Activated gamma-delta T cell (primary cell): ENCODE data around the gene GNAZ.

ENCODE experiments used
- DNase-seq: peaks from one replicate; lab custom pipeline; 2025; lab: John Stamatoyannopoulos, UW

The GNAZ gene

GRCh38 chr22:23107487-23108248 is 37.3 kb downstream of the GNAZ start:
- DNase-seq, result no peak

- no peak for DNase-seq
Measured at GRCh38 chr22:23108249-23109078, 38.1 kb downstream of the GNAZ start.

- DNase-seq, result no peak
Measured at GRCh38 chr22:23109079-23109347, 38.7 kb downstream of the GNAZ start.

GRCh38 chr22:23109441-23109978 is 39.2 kb downstream of the GNAZ start:
- DNase-seq, result no peak

GRCh38 chr22:23110190-23110921 is 40.0 kb downstream of the GNAZ start:
- DNase-seq, result no peak

DNA sequence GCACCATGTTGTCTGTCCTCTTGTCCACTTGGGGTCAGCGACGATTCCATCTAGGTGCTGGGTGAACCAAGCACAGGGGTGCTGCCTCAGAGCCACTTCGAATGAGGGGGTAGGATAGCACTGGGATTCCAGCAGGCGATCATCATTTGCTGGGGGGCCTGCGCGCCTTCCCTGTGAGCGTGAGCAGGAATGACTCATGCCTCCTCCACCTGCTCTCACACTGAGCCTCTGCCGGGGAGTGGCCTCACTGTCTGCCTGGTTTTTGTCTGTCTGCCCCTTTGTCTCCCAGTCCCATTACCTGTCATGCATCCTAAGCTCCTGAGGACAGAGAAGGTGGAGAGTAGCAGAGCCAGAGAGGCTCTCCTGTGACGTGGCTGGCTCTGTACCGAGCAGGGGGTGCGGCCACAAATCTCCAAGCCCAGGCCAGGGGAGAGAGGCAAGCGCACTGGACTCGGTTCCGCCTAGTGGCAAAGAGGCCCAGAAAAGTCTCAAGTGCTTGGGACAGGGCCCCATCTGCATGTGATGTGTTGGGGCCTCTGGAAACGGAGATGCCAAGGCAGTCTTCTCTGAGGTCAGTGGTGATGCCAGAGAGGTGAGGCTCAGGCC is 40.7 kb downstream of the GNAZ start:
- DNase-seq, result no peak

DNA sequence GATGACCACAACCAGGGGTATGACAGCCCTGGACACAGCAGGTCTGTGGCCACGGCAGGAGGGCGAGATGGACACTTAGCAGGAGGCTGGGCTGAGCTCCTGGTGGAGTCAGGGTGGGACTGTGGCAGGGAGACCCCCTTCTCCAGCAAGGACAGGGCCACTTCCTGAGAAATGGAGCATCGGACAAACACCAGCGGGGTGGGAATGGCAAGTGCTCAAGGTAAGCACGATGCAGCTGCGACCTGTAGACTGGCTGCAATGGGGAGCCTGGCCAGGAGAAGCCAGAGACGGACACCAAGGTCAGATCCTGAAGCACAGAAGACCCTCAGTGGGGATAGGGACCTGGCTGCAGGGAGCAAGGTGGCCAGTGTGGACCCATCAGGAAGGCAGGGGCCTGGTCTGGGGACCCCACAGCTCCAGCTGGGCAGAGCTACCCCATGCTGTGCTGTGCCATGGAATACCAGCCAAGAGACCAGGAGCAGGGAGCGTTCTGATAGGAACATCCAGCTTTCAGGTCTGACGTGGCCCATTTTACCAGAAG is 42.2 kb downstream of the GNAZ start:
- no peak for DNase-seq

DNA sequence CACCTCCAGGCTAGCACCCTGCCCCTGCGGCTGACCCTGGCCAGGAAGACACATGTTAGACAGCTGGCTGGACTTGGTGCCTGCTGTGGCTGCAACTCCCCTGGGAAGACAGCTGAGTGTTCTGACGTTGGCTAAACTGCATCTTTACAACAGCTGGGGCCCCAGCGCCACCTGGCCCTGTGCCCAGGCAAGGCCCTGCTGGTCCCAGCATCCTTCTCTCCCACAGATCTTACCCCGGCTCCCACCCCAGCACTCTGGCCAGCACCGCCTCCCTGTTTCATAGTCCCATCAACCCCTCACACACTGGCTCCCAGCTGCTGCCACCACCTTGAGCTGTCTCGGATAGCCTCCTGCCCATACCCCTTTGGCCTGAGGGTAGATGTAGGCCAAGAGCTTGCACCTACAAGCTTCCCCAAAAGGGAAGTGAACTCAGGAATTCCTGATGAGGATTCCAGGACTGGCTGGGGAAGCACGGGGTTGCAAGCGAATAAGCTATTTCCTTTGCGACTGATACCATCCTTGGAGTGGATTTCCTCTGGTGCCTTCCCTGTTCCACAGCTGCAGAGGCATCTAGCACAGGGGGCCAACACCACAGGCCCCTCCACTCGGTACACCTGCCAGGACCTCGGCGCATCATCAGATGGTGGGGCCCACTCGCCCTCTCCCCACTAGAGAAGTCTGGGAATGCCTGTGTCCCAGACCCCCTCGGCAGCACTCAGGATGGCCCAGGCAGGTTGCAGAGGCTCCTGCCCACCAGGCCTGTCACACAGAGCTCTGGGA is 42.9 kb downstream of the GNAZ start:
- DNase-seq, result no peak

DNA sequence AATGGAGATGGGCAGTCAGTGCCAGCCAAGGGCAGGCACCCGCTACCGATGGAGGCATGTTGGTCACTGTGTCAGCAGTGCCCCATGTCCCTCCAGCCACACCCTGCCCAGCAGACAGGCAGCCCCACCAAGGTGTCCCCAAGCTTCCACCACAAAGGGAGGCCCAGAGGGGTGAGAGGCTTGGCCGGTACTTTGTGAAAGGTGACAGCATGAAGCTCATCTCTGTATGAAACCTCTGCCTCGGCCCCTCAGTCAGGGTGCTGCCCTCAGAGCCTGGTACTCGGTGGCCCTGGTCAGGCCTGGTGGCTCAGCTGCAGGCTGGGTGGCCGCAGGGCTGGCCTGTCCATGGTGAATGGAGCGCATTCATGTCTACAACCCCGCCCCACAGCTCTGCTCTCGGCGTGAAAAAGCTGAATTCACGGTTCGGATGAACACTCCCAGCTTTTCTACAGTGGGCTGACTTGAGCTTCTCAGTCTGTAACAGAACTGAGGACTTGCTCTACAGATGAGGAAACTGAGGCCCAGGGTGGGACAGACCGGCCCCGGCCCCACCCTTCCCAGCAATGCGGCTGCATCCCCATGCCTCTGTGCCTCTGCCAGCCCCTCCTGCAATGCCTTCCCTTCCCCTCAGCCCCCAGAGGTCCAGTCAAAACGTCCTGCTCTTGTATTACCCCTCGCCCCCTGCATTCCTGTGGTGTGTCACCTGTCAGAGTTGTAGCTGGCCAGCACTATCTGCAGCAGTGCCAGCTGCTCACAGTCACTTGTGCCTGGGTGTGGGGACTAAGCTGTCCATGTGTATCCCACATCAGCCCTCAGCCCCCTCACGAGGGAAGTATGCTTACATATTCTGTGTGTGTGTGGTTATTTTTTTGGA is 43.8 kb downstream of the GNAZ start:
- DNase-seq, result no peak

GRCh38 chr22:23114721-23115020 is 44.4 kb downstream of the GNAZ start:
- no peak for DNase-seq

DNA sequence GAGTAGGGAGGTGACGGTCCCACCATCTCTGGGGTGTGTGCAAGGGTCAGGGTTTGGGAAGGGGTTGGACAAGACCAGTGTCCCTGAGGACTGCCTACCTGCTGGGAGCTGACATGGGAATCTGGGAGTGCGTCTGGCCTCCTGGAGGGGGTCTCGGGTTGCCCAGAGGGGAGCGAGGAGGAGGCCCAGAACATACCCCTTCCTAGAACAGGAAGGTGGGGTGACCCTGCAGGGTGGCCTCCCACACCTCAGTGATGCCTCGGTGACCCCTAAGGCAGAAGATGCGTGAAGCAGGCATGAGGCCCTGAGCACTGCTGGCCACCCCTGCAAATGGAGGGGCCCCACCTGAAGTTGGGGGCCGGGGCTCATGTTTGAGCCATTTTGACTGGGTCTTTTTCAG is 45.0 kb downstream of the GNAZ start:
- DNase-seq, result no peak

- DNase-seq, result no peak
Measured at GRCh38 chr22:23115825-23116494, 45.6 kb downstream of the GNAZ start.

DNA sequence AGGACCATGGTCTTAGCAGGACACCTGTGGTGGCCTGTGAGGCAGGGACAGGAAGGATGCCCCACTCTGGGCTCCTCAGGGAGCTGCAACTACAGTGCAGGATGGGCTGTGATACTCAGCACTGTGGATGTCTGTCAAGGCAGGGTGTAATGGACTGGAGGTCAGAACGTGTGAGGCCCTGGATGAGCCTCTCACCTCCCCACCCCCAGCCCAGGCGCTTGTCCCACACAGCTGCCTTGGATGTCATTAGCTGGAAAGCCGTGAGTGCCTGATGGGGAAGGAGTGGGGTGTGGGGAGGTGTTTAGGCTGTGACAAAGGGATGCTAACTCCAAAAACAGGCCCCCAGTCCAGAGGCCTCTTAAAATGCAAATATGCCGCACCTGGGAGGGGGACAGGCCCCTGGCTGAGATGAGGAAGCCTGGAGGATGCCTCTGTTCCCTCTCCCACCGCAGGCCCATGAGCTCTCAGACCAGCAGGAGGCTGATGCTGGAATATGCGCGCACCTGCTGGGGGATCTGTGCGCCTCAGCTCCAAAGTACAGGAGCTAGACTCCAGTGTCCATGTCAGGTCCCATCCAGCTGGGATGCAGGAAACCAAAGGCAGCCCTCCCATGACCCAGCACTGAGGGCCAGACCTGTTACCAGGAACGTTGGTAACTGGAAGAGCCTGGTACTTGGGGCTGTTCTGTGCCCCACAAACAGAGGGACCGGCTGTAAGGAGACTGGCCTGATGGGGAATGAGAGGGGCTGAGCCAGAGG is 46.4 kb downstream of the GNAZ start:
- no peak for DNase-seq

- no peak for DNase-seq
Measured at GRCh38 chr22:23117275-23117674, 47.0 kb downstream of the GNAZ start.

GRCh38 chr22:23117891-23118646 is 47.8 kb downstream of the GNAZ start:
- DNase-seq, result no peak

GRCh38 chr22:23118647-23119493 is 48.6 kb downstream of the GNAZ start:
- DNase-seq, result no peak
